Stimulated activated CD4-positive, alpha-beta T cell treated with anti-CD3 and anti-CD28 coated beads, Interleukin-2, amount 100 ng/mL, for 24 hours (primary cell): ENCODE data around the gene GABRE.

Experiments
- DNase-seq, 2 donors: peaks; one replicate each; pipeline ENCODE4 v3.0.0-alpha.2; 2020

GABRE gene

GRCh38 chrX:151974336-151975227, at the start of gene GABRE:
GABRE (minus strand) TSS chrX:151974676; CDS start chrX:151974625, 51 bp downstream.
- peak in 1 of 2 donors; percentile 11 for DNase-seq

DNA sequence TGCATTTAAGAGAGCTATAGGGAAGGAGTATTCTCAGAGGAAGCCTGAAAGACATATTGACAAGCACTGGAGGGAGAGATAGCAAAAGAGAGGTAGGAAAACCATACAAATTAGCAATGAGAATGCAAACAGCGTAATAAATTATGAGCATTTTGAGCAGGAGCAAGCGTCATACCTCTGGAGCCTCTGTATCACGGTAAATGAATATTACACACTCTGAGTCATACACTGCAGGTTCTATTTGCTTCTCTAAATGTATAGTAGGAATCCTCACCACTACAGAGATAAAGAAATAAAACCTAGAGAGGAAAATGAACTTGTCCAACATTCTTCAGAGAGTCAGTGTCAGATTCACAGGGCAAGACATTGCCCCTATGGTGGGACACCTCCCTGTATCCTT, 46.4 kb upstream of the GABRE start:
- DNase-seq, result no peak

DNA sequence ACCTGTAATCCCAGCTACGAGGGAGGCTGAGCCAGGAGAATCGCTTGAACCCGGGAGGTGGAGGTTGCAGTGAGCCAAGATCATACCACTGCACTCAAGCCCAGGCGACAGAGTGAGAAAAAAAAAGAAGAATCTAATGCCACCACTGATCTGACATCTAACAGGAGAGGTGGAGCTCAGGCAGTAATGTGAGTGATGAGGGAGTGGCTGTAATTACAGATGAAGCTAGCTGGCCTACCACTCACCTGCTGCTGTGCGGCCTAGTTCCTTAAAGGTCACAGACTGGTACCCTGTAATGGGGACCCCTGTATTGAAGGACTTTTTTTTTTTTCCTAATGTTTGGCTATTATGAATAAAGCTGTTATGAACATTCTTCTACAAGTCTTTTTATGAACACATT, 25.3 kb upstream of the GABRE start:
- no peak for DNase-seq

- DNase-seq, result no peak
These were observed 23.1 kb upstream of the GABRE start for GRCh38 chrX:151997539-151997938.

DNA sequence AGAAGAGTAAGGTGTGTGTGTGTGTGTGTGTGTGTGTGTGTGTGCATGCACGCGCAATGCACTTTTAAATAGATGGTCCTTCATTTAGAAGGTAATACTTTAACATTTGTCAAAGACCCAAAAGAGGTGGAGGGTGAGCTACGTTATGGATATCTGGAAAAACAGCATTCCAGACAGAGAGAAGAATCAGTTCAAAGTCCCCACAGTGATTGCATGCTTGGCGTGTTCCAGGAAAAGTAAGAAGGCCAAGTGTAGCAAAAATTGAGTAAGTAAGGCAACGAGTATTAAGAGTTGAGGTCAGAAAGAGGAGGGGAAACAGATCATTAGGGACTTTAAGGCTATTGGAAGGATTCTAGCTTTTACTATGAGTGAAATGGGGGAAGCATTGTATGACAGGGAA, 21.9 kb upstream of the GABRE start:
- DNase-seq, result no peak

GRCh38 chrX:151994476-151994875, 20.0 kb upstream of the GABRE start:
- DNase-seq, result no peak

- DNase-seq, result no peak
These were observed 14.3 kb upstream of the GABRE start for GRCh38 chrX:151988706-151989299.

DNA sequence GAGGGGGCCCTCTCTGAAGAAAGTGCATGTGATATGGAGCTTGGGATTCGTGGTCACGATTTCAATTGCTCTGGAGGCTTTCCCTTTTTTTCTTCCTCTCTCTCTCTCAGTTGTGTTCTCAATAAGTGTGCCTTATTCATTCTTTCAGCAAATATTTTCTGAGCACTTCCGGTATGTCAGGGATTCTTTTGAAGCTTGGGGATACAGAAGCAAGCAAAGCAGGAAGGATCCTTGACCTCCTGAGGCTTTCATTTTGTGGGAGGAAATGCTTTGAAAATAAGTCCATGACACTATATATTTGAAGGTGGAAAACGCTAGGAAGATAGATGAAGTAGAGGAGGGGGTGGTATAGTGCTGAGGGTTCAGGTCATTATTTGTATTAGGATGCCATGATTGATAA, 12.6 kb upstream of the GABRE start:
- DNase-seq, result no peak

DNA sequence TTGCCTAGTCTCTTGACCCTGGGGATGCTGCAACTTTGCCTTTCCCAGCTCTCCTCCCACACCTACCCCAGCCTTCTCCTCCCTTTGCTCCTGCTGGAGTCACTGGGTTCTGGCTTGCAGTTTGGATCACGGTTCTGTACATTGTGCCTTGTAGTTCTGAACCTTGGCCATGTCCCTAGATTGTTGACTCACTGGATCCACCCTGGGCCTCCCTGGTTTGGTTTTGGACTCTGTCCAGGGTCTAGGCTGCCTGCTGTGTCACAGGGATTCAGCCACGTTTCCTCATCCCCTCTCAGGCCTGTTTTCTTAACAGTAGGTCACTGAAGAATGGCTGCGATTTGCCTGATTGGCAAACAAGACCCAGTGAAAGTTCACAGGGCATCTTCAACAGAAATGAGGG, 11.5 kb upstream of the GABRE start:
- no peak for DNase-seq

DNA sequence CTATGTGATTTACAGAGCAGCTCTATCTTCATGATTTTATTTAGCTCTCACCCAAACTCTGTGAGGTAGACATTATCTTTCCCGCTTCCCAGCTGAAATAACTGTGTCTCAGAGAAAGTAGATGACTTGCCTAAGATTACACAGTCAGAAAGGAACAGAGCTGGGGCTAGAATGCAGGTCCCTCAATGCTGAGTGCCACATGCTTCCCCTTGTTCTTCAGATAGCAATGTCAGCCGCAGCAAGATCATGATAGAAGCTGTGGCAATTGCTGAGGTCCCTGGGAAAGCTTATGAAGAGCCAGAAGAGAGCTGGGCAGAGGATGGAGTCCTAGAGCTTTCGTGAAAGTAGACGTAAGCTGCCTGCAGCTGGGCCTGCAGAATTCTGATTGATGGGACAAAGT, 11.1 kb upstream of the GABRE start:
- DNase-seq, result no peak

- no peak for DNase-seq
These were observed 10.4 kb upstream of the GABRE start for GRCh38 chrX:151984902-151985301.

GRCh38 chrX:151984328-151984727, 9.9 kb upstream of the GABRE start:
- no peak for DNase-seq

DNA sequence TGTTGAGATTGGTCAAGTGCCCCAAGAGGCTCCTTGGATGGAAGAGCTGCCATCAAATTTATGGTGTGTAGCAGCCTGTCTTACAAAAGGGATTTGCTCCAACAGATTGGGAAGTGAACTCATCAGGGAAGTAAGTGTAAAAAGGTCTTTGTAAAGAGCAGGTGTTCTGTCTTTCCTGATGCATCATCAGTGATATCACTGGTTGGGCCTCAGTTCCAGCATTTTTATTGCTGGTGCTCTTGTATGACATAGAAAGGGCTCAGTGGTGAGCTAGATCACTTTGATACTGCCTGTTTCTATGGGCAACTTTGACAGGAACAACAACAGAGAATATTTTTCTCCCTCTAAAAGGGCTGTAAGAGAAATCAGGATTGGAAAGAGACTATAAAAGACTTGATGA, 8.7 kb upstream of the GABRE start:
- DNase-seq, result no peak

DNA sequence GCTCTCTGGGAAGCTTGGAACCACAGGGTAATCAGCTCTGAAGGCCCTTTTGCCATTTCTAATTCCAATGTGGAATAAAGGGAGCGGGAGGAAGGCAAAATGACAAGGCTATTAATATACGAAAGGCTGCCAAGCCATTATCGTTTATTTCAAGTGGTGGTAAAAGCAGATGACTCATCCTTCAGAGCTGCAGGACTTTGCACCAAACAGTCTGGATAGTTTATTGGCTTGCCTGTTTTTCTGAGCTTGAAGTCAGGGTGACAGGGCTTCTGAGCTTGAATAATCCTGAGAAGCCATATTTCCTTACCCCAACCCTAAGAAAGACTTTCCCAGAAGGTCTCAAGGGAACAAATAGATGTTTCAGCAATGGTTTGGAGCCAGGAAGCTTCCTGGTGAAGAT, 7.7 kb upstream of the GABRE start:
- DNase-seq, result no peak

DNA sequence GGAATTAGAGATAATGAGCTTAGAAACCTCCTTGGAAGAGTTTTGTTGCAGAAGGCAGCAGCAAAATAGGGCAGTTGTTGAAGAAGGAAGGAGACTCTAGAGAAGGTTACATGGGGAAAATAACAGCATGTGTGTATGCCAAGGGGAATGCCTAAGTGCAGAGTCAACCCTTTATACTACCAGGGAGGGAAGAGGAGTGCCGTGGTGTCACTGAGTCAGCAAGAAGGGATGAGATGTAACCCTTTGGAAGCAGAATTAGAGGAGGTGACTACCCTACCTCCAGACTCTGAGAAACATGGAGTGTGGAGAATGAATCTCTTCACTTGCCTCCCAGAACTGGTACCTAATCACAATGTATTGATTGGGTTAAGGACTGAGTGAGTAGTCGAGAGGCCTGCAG, 6.7 kb upstream of the GABRE start:
- no peak for DNase-seq

DNA sequence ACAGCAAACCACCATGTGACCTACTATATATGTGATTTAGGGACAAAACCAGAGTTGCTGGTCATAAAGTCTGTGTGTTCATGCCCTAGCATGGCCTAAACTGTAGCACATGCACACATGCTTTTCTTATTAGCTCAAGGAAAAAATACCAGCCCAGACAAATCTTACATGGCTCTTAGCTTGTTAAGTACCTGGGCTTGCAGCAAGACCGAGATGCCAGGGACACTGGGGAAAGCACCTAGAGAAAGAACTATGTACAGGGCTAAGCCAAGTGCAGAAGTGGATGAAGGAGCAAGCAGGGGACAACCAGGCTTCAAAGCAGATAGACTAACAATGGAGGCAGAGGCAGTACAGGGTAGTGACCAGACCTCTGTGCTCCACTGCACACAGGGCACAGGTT, 3.4 kb upstream of the GABRE start:
- no peak for DNase-seq

DNA sequence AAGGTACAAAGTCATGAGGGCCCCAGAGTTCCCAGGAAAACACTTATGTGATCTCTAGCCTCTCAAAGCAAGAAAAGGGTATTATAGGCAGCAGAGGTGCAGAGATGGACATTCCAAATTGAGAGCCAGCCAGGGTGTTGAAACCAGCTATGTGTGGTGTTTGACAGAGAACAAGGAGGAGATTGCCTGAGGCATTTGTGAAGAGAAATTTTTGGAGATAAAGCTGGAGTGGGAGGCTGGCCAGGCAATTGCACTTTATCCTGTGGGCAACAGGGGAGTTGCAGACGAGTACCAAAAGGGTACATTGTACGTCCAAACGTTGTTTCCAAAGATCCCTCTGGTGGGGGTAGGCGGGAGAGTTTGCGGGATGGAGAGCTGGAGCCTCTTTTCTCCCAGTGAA, 2.5 kb upstream of the GABRE start:
- DNase-seq, result no peak

GRCh38 chrX:151975736-151976275, 1.3 kb upstream of the GABRE start:
- no peak for DNase-seq

- no peak for DNase-seq
These were observed 735 bp upstream of the GABRE start for GRCh38 chrX:151975228-151975593.

GRCh38 chrX:151973851-151974335, 583 bp downstream of the GABRE start:
- DNase-seq, result no peak

- DNase-seq, result no peak
These were observed 1.3 kb downstream of the GABRE start for GRCh38 chrX:151973060-151973661.

- DNase-seq, result no peak
These were observed 3.8 kb downstream of the GABRE start for GRCh38 chrX:151970661-151971060.

DNA sequence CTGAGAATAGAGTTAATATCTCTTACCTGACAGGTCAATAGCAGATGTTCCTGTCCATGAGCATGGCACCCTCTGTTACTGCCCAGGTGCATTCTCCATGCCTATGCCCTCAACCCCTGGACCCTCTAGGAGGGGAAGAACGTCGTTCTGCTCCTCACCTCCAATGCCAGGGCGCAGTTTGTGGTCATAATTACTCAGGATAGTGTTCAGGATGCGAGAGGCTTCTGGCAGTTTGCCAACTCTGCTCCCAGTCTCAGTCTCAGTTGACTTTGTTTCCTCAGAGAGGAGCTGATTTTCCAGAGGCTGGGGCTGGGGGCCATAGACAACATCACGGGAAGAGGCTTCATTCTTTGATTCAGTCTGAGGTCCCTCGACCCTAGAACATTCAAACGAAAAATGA, 4.4 kb downstream of the GABRE start:
- no peak for DNase-seq

GRCh38 chrX:151966236-151966635, 8.2 kb downstream of the GABRE start:
- no peak for DNase-seq
